ENCODE results near the gene UST.

Gene UST

DNA sequence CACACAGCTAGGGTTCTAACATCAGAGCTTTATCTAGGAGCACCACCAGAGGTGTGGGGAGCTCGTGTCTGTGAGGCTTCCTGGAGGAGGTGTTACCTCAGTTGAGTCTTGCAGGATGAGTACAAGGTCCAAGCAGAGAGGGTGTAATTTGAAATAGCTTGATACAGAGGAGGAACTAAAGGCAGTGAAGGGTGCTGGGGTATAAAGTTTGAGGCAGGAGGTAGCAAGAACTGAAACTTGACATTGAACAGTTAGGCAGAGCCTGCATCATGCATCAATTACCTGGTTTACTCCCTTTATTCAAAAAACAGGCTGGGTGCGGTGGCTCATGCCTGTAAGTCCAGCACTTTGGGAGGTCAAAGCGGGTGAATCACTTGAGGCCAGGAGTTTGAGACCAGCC lies 241.2 kb downstream of the UST start:
- DNase-seq (ENCODE audit: low read depth), result no peak
- no peak overlapping the region for H3K4me3 ChIP-seq (ENCODE audit: low read depth, low read length)
- TF ChIP-seq, protein P1, sequence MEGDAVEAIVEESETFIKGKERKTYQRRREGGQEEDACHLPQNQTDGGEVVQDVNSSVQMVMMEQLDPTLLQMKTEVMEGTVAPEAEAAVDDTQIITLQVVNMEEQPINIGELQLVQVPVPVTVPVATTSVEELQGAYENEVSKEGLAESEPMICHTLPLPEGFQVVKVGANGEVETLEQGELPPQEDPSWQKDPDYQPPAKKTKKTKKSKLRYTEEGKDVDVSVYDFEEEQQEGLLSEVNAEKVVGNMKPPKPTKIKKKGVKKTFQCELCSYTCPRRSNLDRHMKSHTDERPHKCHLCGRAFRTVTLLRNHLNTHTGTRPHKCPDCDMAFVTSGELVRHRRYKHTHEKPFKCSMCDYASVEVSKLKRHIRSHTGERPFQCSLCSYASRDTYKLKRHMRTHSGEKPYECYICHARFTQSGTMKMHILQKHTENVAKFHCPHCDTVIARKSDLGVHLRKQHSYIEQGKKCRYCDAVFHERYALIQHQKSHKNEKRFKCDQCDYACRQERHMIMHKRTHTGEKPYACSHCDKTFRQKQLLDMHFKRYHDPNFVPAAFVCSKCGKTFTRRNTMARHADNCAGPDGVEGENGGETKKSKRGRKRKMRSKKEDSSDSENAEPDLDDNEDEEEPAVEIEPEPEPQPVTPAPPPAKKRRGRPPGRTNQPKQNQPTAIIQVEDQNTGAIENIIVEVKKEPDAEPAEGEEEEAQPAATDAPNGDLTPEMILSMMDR (IDR thresholded peaks at IDR 0.05; ENCODE audit: low read depth, low read length, missing control alignments), result no peak

DNA sequence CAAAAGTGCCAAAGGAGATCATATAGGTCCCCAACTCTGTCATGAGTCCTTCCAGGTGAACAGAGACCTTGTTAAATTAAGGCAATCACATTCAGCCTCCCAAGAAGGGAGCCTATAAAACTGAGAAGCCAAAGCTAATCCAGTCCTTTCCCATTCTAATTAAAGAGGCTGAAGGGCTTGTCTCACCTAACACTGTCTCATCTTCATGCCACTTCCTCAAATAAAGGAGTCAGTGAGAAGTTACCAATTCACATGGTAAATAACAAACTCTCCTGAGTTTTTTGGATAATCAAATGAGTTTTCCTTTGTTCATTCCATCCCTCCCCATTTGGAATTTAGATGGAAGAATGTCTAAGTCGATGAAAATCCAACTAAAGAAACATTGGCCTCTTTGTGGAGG lies 242.8 kb downstream of the UST start:
- DNase-seq (ENCODE audit: low read depth), result no peak
- TF ChIP-seq, protein P1 (IDR thresholded peaks at IDR 0.05; ENCODE audit: low read depth, low read length, missing control alignments), result no peak

DNA sequence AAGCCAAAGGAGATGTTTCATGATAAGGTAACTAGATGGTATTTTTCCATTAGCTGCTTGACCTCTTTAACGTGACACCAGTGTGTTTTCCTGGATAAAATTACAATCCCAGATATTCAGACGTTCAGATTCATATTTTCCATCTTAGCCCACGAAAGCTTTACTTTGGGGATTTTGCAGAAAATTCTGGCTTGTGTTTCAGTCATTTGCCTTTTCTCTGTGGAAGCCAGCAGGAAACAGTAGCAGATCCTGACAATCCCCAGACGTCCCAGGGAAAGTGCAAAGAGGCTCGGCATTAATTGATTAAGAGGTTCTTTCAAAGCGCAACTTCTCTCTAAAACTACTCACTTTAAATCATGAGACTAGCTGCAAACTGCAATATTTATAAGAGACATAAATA lies 243.6 kb downstream of the UST start:
- DNase-seq (ENCODE audit: low read depth), result no peak
- TF ChIP-seq, protein P1 (IDR thresholded peaks at IDR 0.05; ENCODE audit: low read depth, low read length, missing control alignments), result no peak
- no peak overlapping the region for H3K4me3 ChIP-seq (ENCODE audit: low read depth, low read length)

More for the DNA sequence above, 242.8 kb downstream of the UST start:
- no peak overlapping the region for H3K4me3 ChIP-seq (ENCODE audit: low read depth, low read length)

DNA sequence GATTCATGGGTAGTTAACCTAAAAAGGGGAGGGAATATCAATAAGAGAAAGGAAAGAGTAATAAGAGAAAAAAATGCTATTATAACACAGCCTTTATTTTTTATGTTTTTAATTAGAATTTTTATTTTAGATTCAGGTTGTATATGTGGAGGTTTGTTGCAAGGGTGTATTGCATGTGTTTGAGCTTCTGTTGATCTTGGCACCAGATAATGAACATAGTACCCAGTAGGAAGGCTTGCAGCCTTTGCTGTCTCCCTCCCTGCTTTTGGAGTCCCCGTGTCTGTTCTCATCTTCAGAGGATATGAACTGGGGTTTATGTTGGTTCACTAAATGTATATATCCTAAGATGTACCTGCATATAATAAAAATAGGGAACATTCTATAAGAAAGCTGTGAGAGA lies 250.0 kb downstream of the UST start:
- H3K4me3 ChIP-seq (ENCODE audit: low read depth, low read length), result no peak overlapping the region
- TF ChIP-seq, protein P1 (IDR thresholded peaks at IDR 0.05; ENCODE audit: low read depth, low read length, missing control alignments), result no peak
- no peak for DNase-seq (ENCODE audit: low read depth)

DNA sequence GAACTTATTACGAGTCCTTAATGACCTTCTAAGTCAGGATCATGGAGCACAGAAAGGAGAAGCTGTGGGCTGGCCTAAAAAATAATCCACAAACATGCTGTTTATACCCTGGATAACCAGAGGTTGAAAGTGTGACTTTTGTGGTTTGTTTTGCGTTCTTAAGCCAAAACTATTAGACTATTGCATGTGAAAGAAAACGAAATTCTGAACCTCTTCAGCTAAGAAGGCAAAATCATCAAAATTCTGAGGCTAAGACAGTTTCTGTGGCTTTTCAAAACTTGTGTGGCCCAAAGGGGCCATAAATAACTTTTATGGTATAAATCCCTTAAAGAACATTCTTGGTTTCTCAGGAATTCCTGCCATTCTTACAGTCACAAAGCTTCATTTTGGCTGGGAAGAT lies 251.0 kb downstream of the UST start:
- no peak overlapping the region for H3K4me3 ChIP-seq (ENCODE audit: low read depth, low read length)
- no peak for DNase-seq (ENCODE audit: low read depth)
- TF ChIP-seq, protein P1 (IDR thresholded peaks at IDR 0.05; ENCODE audit: low read depth, low read length, missing control alignments), result no peak

DNA sequence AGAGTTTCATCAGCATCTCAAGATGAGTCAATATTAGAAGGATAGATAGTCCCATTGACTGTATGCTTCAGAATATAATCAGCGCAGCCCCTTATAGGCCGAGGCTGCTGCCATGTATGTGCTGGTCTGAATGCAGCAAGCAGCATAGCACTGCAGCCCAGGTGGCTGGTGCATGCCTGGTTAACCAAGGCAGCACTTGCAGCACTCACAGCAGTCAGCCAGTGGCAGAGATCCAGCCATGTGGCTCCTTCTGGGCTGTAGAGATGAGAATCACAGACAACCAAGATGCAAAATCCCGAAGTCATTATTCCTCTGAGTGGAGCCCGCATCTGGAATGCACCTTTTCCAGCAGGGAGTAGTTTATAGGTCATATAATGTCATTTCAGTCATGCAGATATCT lies 251.9 kb downstream of the UST start:
- no peak overlapping the region for H3K4me3 ChIP-seq (ENCODE audit: low read depth, low read length)
- DNase-seq (ENCODE audit: low read depth), result no peak
- TF ChIP-seq, protein P1 (IDR thresholded peaks at IDR 0.05; ENCODE audit: low read depth, low read length, missing control alignments), result no peak

DNA sequence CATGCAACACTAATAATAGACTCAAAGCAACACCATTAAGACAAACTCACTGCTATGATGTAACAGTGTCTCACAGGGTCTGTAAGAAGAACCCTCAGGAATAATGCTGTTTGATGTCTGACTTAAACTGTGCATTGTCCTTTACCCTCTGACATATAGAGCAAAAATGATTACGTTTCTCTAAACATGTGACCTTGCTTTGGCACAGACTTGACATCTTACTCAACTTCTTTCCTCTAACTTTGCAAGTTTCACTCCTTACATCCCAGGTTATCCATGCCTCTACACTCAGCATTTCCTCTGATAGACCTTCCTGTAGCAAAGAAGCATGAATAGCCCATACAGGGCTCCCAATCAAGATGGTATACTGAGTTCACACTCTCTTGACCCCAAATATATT lies 252.7 kb downstream of the UST start:
- no peak for DNase-seq (ENCODE audit: low read depth)
- H3K4me3 ChIP-seq (ENCODE audit: low read depth, low read length), result no peak overlapping the region
- TF ChIP-seq, protein P1 (IDR thresholded peaks at IDR 0.05; ENCODE audit: low read depth, low read length, missing control alignments), result no peak
